C1 segment of cervical spinal cord (tissue), 14 donors: ENCODE measurements around the gene GPR3.
"Not testable (repeated sequence)": the region's sequence is repeated elsewhere in the genome, so short reads cannot be mapped to it uniquely, and the experiment has no call there.

ENCODE experiments used
- DNase-seq, 14 donors: peaks; one replicate each; lab custom pipeline; 2025; lab: John Stamatoyannopoulos, UW

The GPR3 gene

GRCh38 chr1:27427329-27427728 is 34.9 kb downstream of the GPR3 start:
- peak in 4 of 14 donors; percentile 8 to 36 (median 24) for DNase-seq

GRCh38 chr1:27427816-27428315 is 35.4 kb downstream of the GPR3 start:
- DNase-seq = no peak

GRCh38 chr1:27428316-27429028 is 36.0 kb downstream of the GPR3 start:
- peak in 6 of 14 donors; percentile 7 to 64 (median 52) for DNase-seq

GRCh38 chr1:27429029-27429425 is 36.6 kb downstream of the GPR3 start:
- DNase-seq = no peak

GRCh38 chr1:27430903-27431600 is 38.6 kb downstream of the GPR3 start:
- DNase-seq = peak in 6 of 14 donors; percentile 19 to 56 (median 32)

- DNase-seq = no peak
Measured at GRCh38 chr1:27431601-27431940, 39.1 kb downstream of the GPR3 start.

GRCh38 chr1:27432725-27433124 is 40.3 kb downstream of the GPR3 start:
- not testable (repeated sequence) for DNase-seq

- DNase-seq = no peak
Measured at GRCh38 chr1:27433706-27434105, 41.3 kb downstream of the GPR3 start.

GRCh38 chr1:27435566-27436203 is 43.3 kb downstream of the GPR3 start:
- peak in 3 of 14 donors; percentile 30 to 36 (median 32) for DNase-seq

- DNase-seq = no peak
Measured at GRCh38 chr1:27436204-27437159, 44.1 kb downstream of the GPR3 start.

- no peak for DNase-seq
Measured at GRCh38 chr1:27438621-27439061, 46.2 kb downstream of the GPR3 start.

GRCh38 chr1:27439150-27439549 is 46.7 kb downstream of the GPR3 start:
- no peak for DNase-seq

- no peak for DNase-seq
Measured at GRCh38 chr1:27444632-27445031, 52.2 kb downstream of the GPR3 start.
